Measurements from ENCODE around the gene DDX24. TPM values are rescaled to one million over a fixed set of nuclear protein-coding genes. Genes with fewer than 3 reads are reported as not detected.

DDX24 gene
- total and polyA plus RNA-seq, 4 experiments from 2014 or later, result 135 to 322 (median 310) TPM

GRCh38 chr14:94099006-94099405 is 18.0 kb upstream of the DDX24 start:
- DNase-seq, result no peak
- Mint-ChIP-seq H3K4me3 (no peak overlapping the region), H3K27me3 (no peaks in the 10 kb centered on the region), H3K36me3 (no peaks in the 10 kb centered on the region), H3K4me1 (no peaks in the 10 kb centered on the region), H3K27ac (peak overlapping the region in 2 of 7 donors; percentile 5 to 32), H3K9me3 (no peaks in the 10 kb centered on the region)
- intact Hi-C loops (cut with micrococcal nuclease), result no loop called here
- no peaks in the 10 kb centered on the region for H3K9me3 ChIP-seq (ENCODE audit: control insufficient read depth in 1 of 2, low read length in 2 of 2)
- no peaks in the 10 kb centered on the region for H3K4me1 ChIP-seq (ENCODE audit: insufficient read depth, low read length)
- H3K36me3 ChIP-seq (ENCODE audit: insufficient read depth, low read length), result no peaks in the 10 kb centered on the region
- no peak overlapping the region for H3K27ac ChIP-seq (ENCODE audit: low read depth, low read length)
- CTCF ChIA-PET (ENCODE audit: partially characterized antibody), result no interaction called here
- H3K4me3 ChIP-seq (ENCODE audit: low read length in 2 of 2), result no peak overlapping the region
- POLR2A ChIA-PET (ENCODE audit: partially characterized antibody), result interaction anchor here (1.0 kb wide), 2 partner anchors 18 to 29 kb away, joined by 3 read pairs; partner anchors contain the start of genes DDX24 and IFI27L1
- no peaks in the 10 kb centered on the region for H3K27me3 ChIP-seq (ENCODE audit: insufficient read depth, low read length)

GRCh38 chr14:94098326-94098992 is 17.5 kb upstream of the DDX24 start:
- Histone ChIP-seq H3K27ac (ENCODE audit: low read depth, low read length) (no peak overlapping the region), H3K36me3 (ENCODE audit: insufficient read depth, low read length) (no peaks in the 10 kb centered on the region), H3K27me3 (ENCODE audit: insufficient read depth, low read length) (no peaks in the 10 kb centered on the region), H3K4me3 (ENCODE audit: low read length in 2 of 2) (no peak overlapping the region), H3K4me1 (ENCODE audit: insufficient read depth, low read length) (no peaks in the 10 kb centered on the region), H3K9me3 (ENCODE audit: control insufficient read depth in 1 of 2, low read length in 2 of 2) (no peaks in the 10 kb centered on the region)
- no peaks in the 10 kb centered on the region for H3K9me3 Mint-ChIP-seq
- H3K4me3 Mint-ChIP-seq, result no peak overlapping the region
- H3K27ac Mint-ChIP-seq, result peak overlapping the region in 1 of 7 donors; percentile 32
- ChIA-PET CTCF (ENCODE audit: partially characterized antibody) (no interaction called here), POLR2A (ENCODE audit: partially characterized antibody) (no interaction called here)
- no peak for DNase-seq
- H3K27me3 Mint-ChIP-seq, result no peaks in the 10 kb centered on the region
- intact Hi-C loops (cut with micrococcal nuclease), result no loop called here
- H3K36me3 Mint-ChIP-seq, result no peaks in the 10 kb centered on the region
- H3K4me1 Mint-ChIP-seq, result no peaks in the 10 kb centered on the region

- H3K36me3 Mint-ChIP-seq, result no peaks in the 10 kb centered on the region
- intact Hi-C loops (cut with micrococcal nuclease), result no loop called here
- no peaks in the 10 kb centered on the region for H3K36me3 ChIP-seq (ENCODE audit: insufficient read depth, low read length)
- H3K4me3 Mint-ChIP-seq, result no peak overlapping the region
- CTCF ChIA-PET (ENCODE audit: partially characterized antibody), result interaction anchor here (1.1 kb wide), 1 partner anchor 40 kb away, joined by 3 read pairs; no protein-coding TSS in a partner anchor
- H3K4me3 ChIP-seq (ENCODE audit: low read length in 2 of 2), result no peak overlapping the region
- H3K9me3 ChIP-seq (ENCODE audit: control insufficient read depth in 1 of 2, low read length in 2 of 2), result no peaks in the 10 kb centered on the region
- no peaks in the 10 kb centered on the region for H3K27me3 ChIP-seq (ENCODE audit: insufficient read depth, low read length)
- DNase-seq, result no peak
- H3K27me3 Mint-ChIP-seq, result no peaks in the 10 kb centered on the region
- no peaks in the 10 kb centered on the region for H3K9me3 Mint-ChIP-seq
- no peak overlapping the region for H3K27ac ChIP-seq (ENCODE audit: low read depth, low read length)
- POLR2A ChIA-PET (ENCODE audit: partially characterized antibody), result interaction anchor here (1.1 kb wide), 1 partner anchor 29 kb away, joined by 3 read pairs; no protein-coding TSS in a partner anchor
- no peak overlapping the region for H3K27ac Mint-ChIP-seq
- H3K4me1 ChIP-seq (ENCODE audit: insufficient read depth, low read length), result no peaks in the 10 kb centered on the region
- H3K4me1 Mint-ChIP-seq, result no peaks in the 10 kb centered on the region
Observed at GRCh38 chr14:94097091-94097490, 16.1 kb upstream of the DDX24 start.

- intact Hi-C loops (cut with micrococcal nuclease), result no loop called here
- H3K36me3 ChIP-seq (ENCODE audit: insufficient read depth, low read length), result no peaks in the 10 kb centered on the region
- no peak for DNase-seq
- H3K4me1 ChIP-seq (ENCODE audit: insufficient read depth, low read length), result no peaks in the 10 kb centered on the region
- no peaks in the 10 kb centered on the region for H3K36me3 Mint-ChIP-seq
- no peak overlapping the region for H3K27ac ChIP-seq (ENCODE audit: low read depth, low read length)
- H3K4me1 Mint-ChIP-seq, result no peaks in the 10 kb centered on the region
- ChIA-PET CTCF (ENCODE audit: partially characterized antibody) (interaction anchor here (0.8 kb wide), 1 partner anchor 13 kb away, joined by 3 read pairs; the partner anchor contains the start of genes DDX24 and IFI27L1), POLR2A (ENCODE audit: partially characterized antibody) (interaction anchor here (0.6 kb wide), 1 partner anchor 65 kb away, joined by 3 read pairs; no protein-coding TSS in a partner anchor)
- H3K4me3 ChIP-seq (ENCODE audit: low read length in 2 of 2), result no peak overlapping the region
- H3K9me3 Mint-ChIP-seq, result no peaks in the 10 kb centered on the region
- H3K27ac Mint-ChIP-seq, result no peak overlapping the region
- H3K27me3 ChIP-seq (ENCODE audit: insufficient read depth, low read length), result no peaks in the 10 kb centered on the region
- H3K9me3 ChIP-seq (ENCODE audit: control insufficient read depth in 1 of 2, low read length in 2 of 2), result no peaks in the 10 kb centered on the region
- H3K27me3 Mint-ChIP-seq, result no peaks in the 10 kb centered on the region
- H3K4me3 Mint-ChIP-seq, result no peak overlapping the region
Observed at GRCh38 chr14:94093418-94093817, 12.4 kb upstream of the DDX24 start.

- DNase-seq, result no peak
- H3K9me3 Mint-ChIP-seq, result no peaks in the 10 kb centered on the region
- Histone ChIP-seq H3K27me3 (ENCODE audit: insufficient read depth, low read length) (no peaks in the 10 kb centered on the region), H3K4me3 (ENCODE audit: low read length in 2 of 2) (no peak overlapping the region), H3K4me1 (ENCODE audit: insufficient read depth, low read length) (no peaks in the 10 kb centered on the region), H3K36me3 (ENCODE audit: insufficient read depth, low read length) (no peaks in the 10 kb centered on the region), H3K9me3 (ENCODE audit: control insufficient read depth in 1 of 2, low read length in 2 of 2) (no peaks in the 10 kb centered on the region), H3K27ac (ENCODE audit: low read depth, low read length) (no peak overlapping the region)
- no peak overlapping the region for H3K4me3 Mint-ChIP-seq
- intact Hi-C loops (cut with micrococcal nuclease), result no loop called here
- no peaks in the 10 kb centered on the region for H3K27me3 Mint-ChIP-seq
- H3K4me1 Mint-ChIP-seq, result no peaks in the 10 kb centered on the region
- ChIA-PET POLR2A (ENCODE audit: partially characterized antibody) (no interaction called here), CTCF (ENCODE audit: partially characterized antibody) (no interaction called here)
- H3K36me3 Mint-ChIP-seq, result no peaks in the 10 kb centered on the region
- no peak overlapping the region for H3K27ac Mint-ChIP-seq
Observed at GRCh38 chr14:94089479-94089878, 8.5 kb upstream of the DDX24 start.

- Histone ChIP-seq H3K4me3 (ENCODE audit: low read length in 2 of 2) (no peak overlapping the region), H3K27me3 (ENCODE audit: insufficient read depth, low read length) (no peaks in the 10 kb centered on the region), H3K27ac (ENCODE audit: low read depth, low read length) (no peak overlapping the region), H3K4me1 (ENCODE audit: insufficient read depth, low read length) (no peaks in the 10 kb centered on the region), H3K9me3 (ENCODE audit: control insufficient read depth in 1 of 2, low read length in 2 of 2) (no peaks in the 10 kb centered on the region), H3K36me3 (ENCODE audit: insufficient read depth, low read length) (no peaks in the 10 kb centered on the region)
- intact Hi-C loops (cut with micrococcal nuclease), result no loop called here
- Mint-ChIP-seq H3K27ac (no peak overlapping the region), H3K4me1 (no peaks in the 10 kb centered on the region), H3K27me3 (no peaks in the 10 kb centered on the region), H3K4me3 (no peak overlapping the region), H3K36me3 (no peaks in the 10 kb centered on the region), H3K9me3 (no peaks in the 10 kb centered on the region)
- ChIA-PET POLR2A (ENCODE audit: partially characterized antibody) (no interaction called here), CTCF (ENCODE audit: partially characterized antibody) (no interaction called here)
- no peak for DNase-seq
Observed at GRCh38 chr14:94088516-94088915, 7.5 kb upstream of the DDX24 start.

GRCh38 chr14:94087891-94088290 is 6.9 kb upstream of the DDX24 start:
- Mint-ChIP-seq H3K4me1 (peaks cover 0 to 1% (median under 1%) of the 10 kb centered on the region in 4 donors), H3K27me3 (no peaks in the 10 kb centered on the region), H3K9me3 (no peaks in the 10 kb centered on the region), H3K36me3 (no peaks in the 10 kb centered on the region), H3K27ac (no peak overlapping the region), H3K4me3 (no peak overlapping the region)
- DNase-seq, result no peak
- H3K9me3 ChIP-seq (ENCODE audit: control insufficient read depth in 1 of 2, low read length in 2 of 2), result no peaks in the 10 kb centered on the region
- CTCF ChIA-PET (ENCODE audit: partially characterized antibody), result no interaction called here
- H3K27ac ChIP-seq (ENCODE audit: low read depth, low read length), result no peak overlapping the region
- H3K4me1 ChIP-seq (ENCODE audit: insufficient read depth, low read length), result no peaks in the 10 kb centered on the region
- POLR2A ChIA-PET (ENCODE audit: partially characterized antibody), result no interaction called here
- H3K4me3 ChIP-seq (ENCODE audit: low read length in 2 of 2), result no peak overlapping the region
- intact Hi-C loops (cut with micrococcal nuclease), result no loop called here
- H3K36me3 ChIP-seq (ENCODE audit: insufficient read depth, low read length), result no peaks in the 10 kb centered on the region
- no peaks in the 10 kb centered on the region for H3K27me3 ChIP-seq (ENCODE audit: insufficient read depth, low read length)
